Prostate gland (tissue), 2 donors: Measurements from ENCODE around the gene DNALI1. TPM values are rescaled to one million over a fixed set of nuclear protein-coding genes. Genes with fewer than 3 reads are reported as not detected.
A peak's percentile ranks its signal among the peaks of the same experiment; 100 is the strongest.

Source experiments
- DNase-seq: peaks from one replicate; pipeline ENCODE4 v3.0.0-alpha.2; 2019; ENCODE audit warnings: low spot score
- H3K27ac ChIP-seq, 2 donors: fragments of 200-600 bp; sonication (generic); 2 replicates each; pipeline ENCODE4 v1.5.1; 2017 to 2019
- H3K27me3 ChIP-seq: fragments of 200-600 bp; sonication (generic); replicated peaks from 2 replicates; pipeline ENCODE4 v1.5.1; 2019; ENCODE audit not compliant: insufficient read depth
- H3K36me3 ChIP-seq, 2 donors: fragments of 200-600 bp; sonication (generic); 1 replicate in 1 of 2; 2 replicates in 1 of 2; pipeline versions ENCODE4 v1.5.1 to v1.8.1; 2017 to 2019
- H3K4me1 ChIP-seq: fragments of 200-600 bp; sonication (generic); replicated peaks from 2 replicates; pipeline ENCODE4 v1.5.1; 2019
- H3K4me3 ChIP-seq, 2 donors: fragments of 200-600 bp; sonication (generic); 2 replicates each; pipeline ENCODE4 v1.5.1; 2017 to 2019
- H3K9me3 ChIP-seq: fragments of 200-600 bp; sonication (generic); 2 replicates; pipeline ENCODE4 v1.5.1; 2017
- POLR2A ChIP-seq: fragments of 450-650 bp; IDR thresholded peaks from one replicate; pipeline ENCODE4 v1.6.1; 2016; ENCODE audit warnings: antibody characterized with exemption, mild to moderate bottlenecking
- POLR2AphosphoS5 ChIP-seq: sonication (generic); formaldehyde crosslinking; IDR thresholded peaks from one replicate; pipeline ENCODE4 v1.6.1; 2017; ENCODE audit warnings: antibody characterized with exemption
- WGBS: methylation state at CpG from one replicate; pipeline ENCODE4 v1.1.5; 2018; 5-methylcytosine and 5-hydroxymethylcytosine counted together
- intact Hi-C: fragments of 100-400 bp; cut with DNase I; formaldehyde crosslinking; loops from one replicate; pipeline ENCODE4 v1.14.2; 2022
- total RNA-seq, 2 donors: library from RNA; depleted of rRNA; stranded (reverse); fragments of >200 nt; gene quantifications; one replicate each; pipeline ENCODE4 v1.1.0, GENCODE V29; 2016
- TF ChIP-seq, protein P1 (sequence below), 4 experiments: fragments of 200-600 bp in 2 of 4; fragments of 450-650 bp in 2 of 4; sonication (generic) in 2 of 4; IDR thresholded peaks; 1 replicate in 3 of 4; 2 replicates in 1 of 4; pipeline ENCODE4 v1.5.1; 2016 to 2019; ENCODE audit warnings: antibody characterized with exemption in 4 of 4, mild to moderate bottlenecking in 2 of 4, moderate library complexity in 2 of 4

The DNALI1 gene
- total RNA-seq = 10 to 100 TPM; 23.8 to 37.4 TPM

DNA sequence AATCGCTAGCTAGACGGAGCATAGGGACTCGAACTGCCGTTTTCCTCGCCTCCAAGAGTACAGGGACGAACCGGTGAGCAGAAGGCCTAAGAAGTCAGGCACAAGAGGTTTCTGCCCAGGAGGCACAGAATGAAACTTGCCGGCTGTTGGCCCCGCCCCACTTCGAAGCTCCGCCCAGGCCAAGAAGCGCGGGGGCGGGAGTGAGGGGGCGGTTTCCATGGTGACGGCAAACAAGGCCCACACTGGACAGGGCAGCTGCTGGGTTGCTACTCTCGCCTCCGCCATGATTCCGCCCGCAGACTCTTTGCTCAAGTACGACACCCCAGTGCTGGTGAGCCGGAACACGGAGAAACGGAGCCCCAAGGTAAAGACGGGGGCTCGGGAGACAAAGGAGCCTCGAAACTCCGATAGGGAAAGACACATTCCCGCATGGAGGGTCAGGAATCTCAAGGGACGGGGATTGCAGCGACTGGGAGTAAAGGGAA is at the start of gene DNALI1:
Gene DNALI1 (plus strand): TSS at position 229 of the 485 bp plus-strand sequence. CDS start 55 bp downstream, at position 284.
- H3K36me3 ChIP-seq = no peaks in the 10 kb centered on the region
- intact Hi-C loops = loop anchor here (10.0 kb wide), 1 partner anchor 248 kb away; the partner anchor contains the start of genes C1orf122 and YRDC
- DNase-seq = peak; percentile 90
- H3K27me3 ChIP-seq = no peaks in the 10 kb centered on the region
- H3K4me1 ChIP-seq = peaks cover 10% of the 10 kb centered on the region
- WGBS = 7% methylated on average over 30 of the region's 31 CpGs
- H3K9me3 ChIP-seq = no peaks in the 10 kb centered on the region
- TF ChIP-seq POLR2A (peak; percentile 9), POLR2AphosphoS5 (peak; percentile 86)
- TF ChIP-seq, protein P1, sequence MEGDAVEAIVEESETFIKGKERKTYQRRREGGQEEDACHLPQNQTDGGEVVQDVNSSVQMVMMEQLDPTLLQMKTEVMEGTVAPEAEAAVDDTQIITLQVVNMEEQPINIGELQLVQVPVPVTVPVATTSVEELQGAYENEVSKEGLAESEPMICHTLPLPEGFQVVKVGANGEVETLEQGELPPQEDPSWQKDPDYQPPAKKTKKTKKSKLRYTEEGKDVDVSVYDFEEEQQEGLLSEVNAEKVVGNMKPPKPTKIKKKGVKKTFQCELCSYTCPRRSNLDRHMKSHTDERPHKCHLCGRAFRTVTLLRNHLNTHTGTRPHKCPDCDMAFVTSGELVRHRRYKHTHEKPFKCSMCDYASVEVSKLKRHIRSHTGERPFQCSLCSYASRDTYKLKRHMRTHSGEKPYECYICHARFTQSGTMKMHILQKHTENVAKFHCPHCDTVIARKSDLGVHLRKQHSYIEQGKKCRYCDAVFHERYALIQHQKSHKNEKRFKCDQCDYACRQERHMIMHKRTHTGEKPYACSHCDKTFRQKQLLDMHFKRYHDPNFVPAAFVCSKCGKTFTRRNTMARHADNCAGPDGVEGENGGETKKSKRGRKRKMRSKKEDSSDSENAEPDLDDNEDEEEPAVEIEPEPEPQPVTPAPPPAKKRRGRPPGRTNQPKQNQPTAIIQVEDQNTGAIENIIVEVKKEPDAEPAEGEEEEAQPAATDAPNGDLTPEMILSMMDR (IDR thresholded peaks at IDR 0.05) = no peak
- peak within 1 kb of the TSS; percentile 36 to 43 for H3K27ac ChIP-seq
- H3K4me3 ChIP-seq = peak within 1 kb of the TSS; percentile 29 to 36

DNA sequence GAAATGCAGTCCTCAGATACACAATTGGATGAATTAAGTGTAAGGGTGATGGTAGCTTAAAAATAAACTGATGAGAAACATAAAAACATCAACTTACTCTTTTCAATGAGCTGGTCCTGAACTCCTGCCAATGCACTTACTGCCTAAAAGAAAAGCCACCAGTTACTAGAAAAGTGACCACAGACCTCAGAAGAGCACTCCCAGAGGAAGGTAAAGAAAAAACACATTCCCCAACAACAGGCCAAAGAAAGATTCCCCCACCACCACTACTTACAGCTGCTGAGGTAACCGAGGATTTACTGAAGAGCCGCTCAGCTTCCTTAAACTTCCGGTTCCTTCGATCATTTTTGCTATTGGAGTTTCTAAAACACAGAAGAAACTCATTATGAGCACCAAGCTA is 47.6 kb upstream of the DNALI1 start:
- no peaks in the 10 kb centered on the region for H3K36me3 ChIP-seq
- no peaks in the 10 kb centered on the region for H3K27me3 ChIP-seq
- H3K4me1 ChIP-seq = no peaks in the 10 kb centered on the region
- no peak for DNase-seq
- H3K9me3 ChIP-seq = no peaks in the 10 kb centered on the region
- intact Hi-C loops = no loop called here
- no peak overlapping the region for H3K4me3 ChIP-seq
- 87% methylated on average over 4 of the region's 4 CpGs for WGBS
- TF ChIP-seq POLR2A (no peak), POLR2AphosphoS5 (no peak)
- TF ChIP-seq, protein P1 (IDR thresholded peaks at IDR 0.05) = no peak
- peak overlapping the region; percentile 56 to 97 for H3K27ac ChIP-seq

DNA sequence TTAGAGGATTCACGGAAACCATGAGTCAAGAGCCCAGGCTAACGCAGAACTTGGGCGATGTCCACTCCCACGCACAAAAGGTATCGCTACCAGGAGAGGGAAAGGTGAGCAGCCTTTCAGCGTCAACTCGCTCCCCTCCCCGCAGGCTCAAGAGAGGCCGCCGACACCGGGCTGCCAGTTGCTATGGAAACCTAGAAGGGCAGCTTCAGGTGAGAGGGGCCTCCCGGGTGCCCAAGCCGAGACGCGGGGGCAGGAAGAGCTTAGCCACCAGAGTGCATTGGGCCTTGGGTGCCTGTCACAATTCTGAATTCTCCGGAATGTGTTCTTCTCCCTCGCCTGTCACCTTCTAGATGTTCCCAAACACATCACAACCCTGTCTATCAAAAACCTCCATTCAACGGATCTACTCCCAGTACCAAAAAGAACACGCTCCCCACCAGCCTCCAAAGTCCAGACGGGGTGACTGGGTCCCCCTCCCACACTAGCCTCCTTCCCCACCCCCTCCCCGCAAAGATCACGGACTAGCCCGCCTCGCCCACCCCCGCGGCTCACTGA is 42.9 kb upstream of the DNALI1 start:
- Histone ChIP-seq H3K9me3 (no peaks in the 10 kb centered on the region), H3K4me3 (peak overlapping the region; percentile 86 to 98), H3K27me3 (no peaks in the 10 kb centered on the region), H3K4me1 (no peaks in the 10 kb centered on the region), H3K27ac (peak overlapping the region; percentile 96 to 97), H3K36me3 (no peaks in the 10 kb centered on the region)
- 2% methylated on average over 26 of the region's 26 CpGs for WGBS
- TF ChIP-seq, protein P1 (IDR thresholded peaks at IDR 0.05) = no peak
- TF ChIP-seq POLR2A = peak; percentile 12
- no peak for DNase-seq
- intact Hi-C loops = no loop called here

DNA sequence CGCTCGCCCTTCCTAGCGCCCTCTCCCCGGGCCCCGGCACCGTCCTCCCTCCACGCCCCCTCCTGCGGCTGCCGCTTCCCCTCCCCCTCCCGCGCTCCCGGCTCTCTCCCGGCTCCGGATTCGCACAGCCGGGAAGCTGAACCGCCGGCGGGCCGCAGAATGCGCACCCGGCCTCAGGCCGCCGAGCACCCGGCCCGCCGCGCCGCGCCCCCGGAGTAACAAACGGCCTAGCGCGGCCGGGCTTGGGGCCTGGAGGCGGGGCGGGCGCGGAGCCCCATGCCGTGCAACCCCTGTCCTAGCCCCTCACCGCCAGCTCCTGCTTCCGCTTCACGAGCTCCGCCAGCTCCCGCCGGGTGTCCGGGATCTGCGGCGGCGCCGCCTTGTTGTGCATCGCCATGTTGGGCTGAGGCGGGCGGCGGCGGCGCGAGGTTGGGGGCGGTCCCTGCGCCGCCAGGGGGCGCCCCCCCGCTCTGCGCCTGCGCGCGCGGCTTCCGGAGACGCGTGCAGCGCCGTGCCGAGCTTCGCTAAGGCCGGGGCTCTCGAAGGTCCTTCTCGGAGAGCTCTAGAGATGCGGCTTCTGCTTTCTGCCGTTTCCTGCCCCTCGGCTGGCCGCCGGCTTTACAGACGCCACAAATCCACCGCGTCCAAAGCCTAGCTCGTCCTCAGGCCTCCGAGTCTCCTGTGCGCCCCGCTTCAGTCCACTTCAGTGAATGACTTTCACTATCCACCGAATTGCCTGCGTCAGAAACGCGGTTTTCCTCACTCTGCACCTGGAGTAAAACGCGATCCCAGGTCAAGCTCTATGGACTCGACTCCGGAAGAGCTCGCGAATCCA is 42.2 kb upstream of the DNALI1 start, which contains the start of gene MEAF6:
Gene MEAF6 (minus strand): TSS at position 417 of the 835 bp plus-strand sequence. CDS start 20 bp downstream, at position 397.
- DNase-seq = peak; percentile 77
- peak within 1 kb of the TSS; percentile 96 to 97 for H3K27ac ChIP-seq
- intact Hi-C loops = no loop called here
- H3K9me3 ChIP-seq = no peaks in the 10 kb centered on the region
- no peaks in the 10 kb centered on the region for H3K27me3 ChIP-seq
- TF ChIP-seq POLR2AphosphoS5 (peak; percentile 79), POLR2A (peak; percentile 84)
- TF ChIP-seq, protein P1 (IDR thresholded peaks at IDR 0.05) = peak; percentile 90 to 94 (median 91)
- WGBS = under 1% methylated on average over 81 of the region's 100 CpGs
- H3K4me1 ChIP-seq = no peaks in the 10 kb centered on the region
- H3K4me3 ChIP-seq = peak within 1 kb of the TSS; percentile 86 to 98
- H3K36me3 ChIP-seq = no peaks in the 10 kb centered on the region
